ENCODE data around the gene LAG3.
"Not testable (repeated sequence)": the region's sequence is repeated elsewhere in the genome, so short reads cannot be mapped to it uniquely, and the experiment has no call there.

The LAG3 gene

DNA sequence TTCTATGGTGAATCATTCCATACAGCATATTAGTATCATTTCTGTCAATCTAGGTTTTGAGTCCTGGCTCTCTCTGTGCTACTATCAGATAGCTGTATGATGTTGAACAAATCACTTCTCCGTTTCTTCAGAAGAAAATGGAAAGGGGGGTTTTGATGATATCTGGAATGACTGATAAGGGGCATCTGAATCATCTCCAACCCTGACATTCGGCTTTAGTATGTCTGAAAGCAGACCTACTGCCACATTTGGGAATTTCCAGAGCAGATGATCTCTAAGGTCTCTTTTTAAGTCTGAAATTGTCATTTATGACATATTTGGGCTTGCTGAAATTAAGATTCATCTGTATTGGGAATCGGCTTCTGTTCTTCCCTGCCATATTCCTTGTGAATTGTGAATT, 29.5 kb upstream of the LAG3 start:
- H3K9me3 Mint-ChIP-seq = no peaks in the 10 kb centered on the region
- H3K27ac Mint-ChIP-seq = no peak overlapping the region
- peaks cover 21% of the 10 kb centered on the region for H3K36me3 Mint-ChIP-seq (ENCODE audit: low read depth)
- no peaks in the 10 kb centered on the region for H3K4me1 Mint-ChIP-seq
- TF ChIP-seq, protein P1, sequence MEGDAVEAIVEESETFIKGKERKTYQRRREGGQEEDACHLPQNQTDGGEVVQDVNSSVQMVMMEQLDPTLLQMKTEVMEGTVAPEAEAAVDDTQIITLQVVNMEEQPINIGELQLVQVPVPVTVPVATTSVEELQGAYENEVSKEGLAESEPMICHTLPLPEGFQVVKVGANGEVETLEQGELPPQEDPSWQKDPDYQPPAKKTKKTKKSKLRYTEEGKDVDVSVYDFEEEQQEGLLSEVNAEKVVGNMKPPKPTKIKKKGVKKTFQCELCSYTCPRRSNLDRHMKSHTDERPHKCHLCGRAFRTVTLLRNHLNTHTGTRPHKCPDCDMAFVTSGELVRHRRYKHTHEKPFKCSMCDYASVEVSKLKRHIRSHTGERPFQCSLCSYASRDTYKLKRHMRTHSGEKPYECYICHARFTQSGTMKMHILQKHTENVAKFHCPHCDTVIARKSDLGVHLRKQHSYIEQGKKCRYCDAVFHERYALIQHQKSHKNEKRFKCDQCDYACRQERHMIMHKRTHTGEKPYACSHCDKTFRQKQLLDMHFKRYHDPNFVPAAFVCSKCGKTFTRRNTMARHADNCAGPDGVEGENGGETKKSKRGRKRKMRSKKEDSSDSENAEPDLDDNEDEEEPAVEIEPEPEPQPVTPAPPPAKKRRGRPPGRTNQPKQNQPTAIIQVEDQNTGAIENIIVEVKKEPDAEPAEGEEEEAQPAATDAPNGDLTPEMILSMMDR (IDR thresholded peaks at IDR 0.05; ENCODE audit: unreplicated experiment in 3 of 3) = no peak
- H3K4me3 Mint-ChIP-seq = no peak overlapping the region
- no peaks in the 10 kb centered on the region for H3K27me3 Mint-ChIP-seq (ENCODE audit: low read depth)

DNA sequence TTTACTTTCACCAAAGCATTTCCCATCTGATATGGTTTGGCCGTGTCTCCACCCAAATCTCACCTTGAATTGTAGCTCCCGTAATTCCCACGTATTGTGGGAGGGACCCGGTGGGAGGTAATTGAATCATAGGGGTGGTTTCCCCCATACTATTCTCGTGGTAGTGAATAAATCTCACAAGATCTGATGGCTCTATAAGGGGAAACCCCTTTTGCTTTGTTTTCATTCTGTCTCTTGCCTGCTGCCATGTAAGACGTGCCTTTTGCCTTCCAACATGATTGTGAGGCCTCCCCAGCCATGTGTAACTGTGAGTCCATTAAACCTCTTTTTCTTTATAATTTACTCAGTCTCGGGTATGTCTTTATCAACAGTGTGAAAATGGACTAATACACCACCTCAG, 29.0 kb upstream of the LAG3 start:
- not testable (repeated sequence) for H3K9me3 Mint-ChIP-seq; H3K4me1 Mint-ChIP-seq; H3K4me3 Mint-ChIP-seq; H3K27me3 Mint-ChIP-seq (ENCODE audit: low read depth); H3K27ac Mint-ChIP-seq
- H3K36me3 Mint-ChIP-seq (ENCODE audit: low read depth) = peaks cover 26% of the 10 kb centered on the region

DNA sequence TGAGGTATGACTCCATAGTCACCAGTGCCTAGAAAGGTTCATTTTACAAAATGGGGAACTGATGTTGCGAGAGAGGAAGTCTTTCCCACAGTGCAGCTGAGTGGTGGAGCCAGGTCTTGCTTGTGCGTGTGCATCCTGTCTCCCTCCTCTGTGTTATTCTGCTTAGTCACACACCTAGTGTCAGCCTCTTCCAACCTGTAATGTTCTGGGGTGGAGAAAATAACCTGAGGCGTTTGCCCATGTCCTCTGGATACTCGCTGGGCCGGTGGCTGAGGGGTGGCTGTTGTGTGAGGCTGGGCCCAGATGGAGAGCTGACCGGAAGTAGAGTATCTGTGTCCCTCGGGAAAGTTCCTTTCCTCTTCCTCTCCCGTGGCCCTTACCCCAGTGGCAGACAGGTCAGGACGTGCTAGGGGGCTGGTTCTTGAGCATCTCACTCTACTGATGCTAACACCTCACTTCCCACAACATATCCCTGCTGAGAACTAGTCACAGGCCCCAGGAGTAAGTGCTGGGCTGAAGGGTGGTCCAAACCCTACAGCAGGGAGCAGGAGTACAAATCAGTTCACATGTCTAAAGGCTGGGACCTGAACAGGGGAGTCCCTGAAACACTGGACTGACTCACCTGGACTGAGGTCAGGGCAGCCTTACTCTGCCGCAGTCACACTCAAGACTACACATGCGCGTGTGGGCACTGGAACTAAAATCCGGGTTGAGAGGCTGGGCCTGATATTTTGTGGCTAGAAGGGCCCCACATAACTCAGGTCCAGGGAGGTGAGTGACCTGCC, 26.4 kb upstream of the LAG3 start:
- no peaks in the 10 kb centered on the region for H3K27me3 Mint-ChIP-seq (ENCODE audit: low read depth)
- TF ChIP-seq, protein P1 (IDR thresholded peaks at IDR 0.05; ENCODE audit: unreplicated experiment in 3 of 3) = no peak

DNA sequence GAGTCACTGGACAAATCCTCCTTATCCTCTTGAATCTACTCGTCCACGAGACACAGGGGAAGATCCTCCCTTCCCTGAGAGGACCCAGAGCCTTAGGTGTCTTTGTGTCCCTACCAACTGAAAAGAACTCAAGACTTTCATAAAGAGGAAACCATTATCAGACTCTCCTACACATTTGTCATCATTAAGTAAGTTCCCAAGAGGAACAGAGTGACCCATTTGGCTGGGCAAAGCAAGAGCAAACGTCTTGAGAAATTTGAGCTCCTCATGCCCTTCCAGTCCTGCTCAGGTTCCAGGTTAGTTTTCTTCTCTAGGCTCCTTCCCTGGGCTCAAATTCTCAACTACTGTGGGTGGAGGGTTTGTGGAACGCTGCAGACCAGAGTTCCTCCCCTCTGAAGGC, 25.1 kb upstream of the LAG3 start:
- no peak overlapping the region for H3K4me3 Mint-ChIP-seq
- H3K27me3 Mint-ChIP-seq (ENCODE audit: low read depth) = no peaks in the 10 kb centered on the region
- no peaks in the 10 kb centered on the region for H3K9me3 Mint-ChIP-seq
- H3K27ac Mint-ChIP-seq = peak overlapping the region in 1 of 3 experiments; percentile 15
- H3K4me1 Mint-ChIP-seq = peaks cover 5% of the 10 kb centered on the region
- TF ChIP-seq, protein P1 (IDR thresholded peaks at IDR 0.05; ENCODE audit: unreplicated experiment in 3 of 3) = no peak
- peaks cover 59% of the 10 kb centered on the region for H3K36me3 Mint-ChIP-seq (ENCODE audit: low read depth)

More for the DNA sequence above, 26.4 kb upstream of the LAG3 start:
- H3K27ac Mint-ChIP-seq = no peak overlapping the region
- peaks cover 46% of the 10 kb centered on the region for H3K36me3 Mint-ChIP-seq (ENCODE audit: low read depth)
- H3K4me3 Mint-ChIP-seq = no peak overlapping the region
- no peaks in the 10 kb centered on the region for H3K9me3 Mint-ChIP-seq
- H3K4me1 Mint-ChIP-seq = no peaks in the 10 kb centered on the region

DNA sequence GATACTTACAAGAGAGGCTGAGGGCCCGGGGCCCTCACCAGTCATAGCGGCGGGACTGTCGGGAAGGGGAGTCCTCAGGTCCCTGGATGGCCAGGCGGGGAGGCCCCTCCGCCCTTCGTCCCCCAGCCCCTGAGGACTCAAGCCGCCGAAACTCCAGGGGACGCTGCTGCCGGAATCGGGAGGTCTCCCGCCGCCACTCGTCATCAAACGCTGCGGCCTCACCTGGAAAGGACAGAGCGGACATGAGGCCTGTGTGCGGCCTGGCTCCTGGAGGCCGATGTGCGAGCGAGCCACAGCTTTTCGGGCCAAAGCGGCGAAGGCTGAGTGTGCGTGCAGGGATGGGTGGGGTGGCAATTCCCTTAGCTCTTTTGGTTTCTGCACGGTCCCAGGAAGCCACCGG, 23.6 kb upstream of the LAG3 start:
- Mint-ChIP-seq H3K36me3 (ENCODE audit: low read depth) (peaks cover 63% of the 10 kb centered on the region), H3K4me1 (peaks cover 15% of the 10 kb centered on the region), H3K27ac (no peak overlapping the region), H3K9me3 (no peaks in the 10 kb centered on the region), H3K4me3 (peak overlapping the region in 2 of 3 experiments; percentile 46 to 62), H3K27me3 (ENCODE audit: low read depth) (no peaks in the 10 kb centered on the region)
- TF ChIP-seq, protein P1 (IDR thresholded peaks at IDR 0.05; ENCODE audit: unreplicated experiment in 3 of 3) = no peak

DNA sequence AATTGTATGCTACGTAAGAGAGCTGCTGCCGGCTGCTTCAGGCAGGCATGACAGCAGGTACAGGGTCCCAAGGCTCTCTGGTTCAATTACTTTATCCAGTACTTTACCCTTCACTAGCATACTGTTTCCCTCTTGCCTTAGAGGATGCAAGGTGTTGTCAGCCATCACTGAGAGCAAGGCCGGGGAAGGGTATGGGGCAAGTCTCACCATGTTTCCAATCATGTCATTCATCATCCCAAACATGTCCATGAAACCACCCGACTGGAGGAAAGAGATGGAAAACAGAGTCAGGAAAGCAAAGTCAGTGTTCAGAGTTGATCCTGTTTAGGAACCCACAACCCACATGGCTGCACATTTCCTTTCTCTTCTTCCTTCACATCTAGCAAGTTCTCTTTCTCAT, 21.8 kb upstream of the LAG3 start:
- peaks cover 56% of the 10 kb centered on the region for H3K36me3 Mint-ChIP-seq (ENCODE audit: low read depth)
- H3K27me3 Mint-ChIP-seq (ENCODE audit: low read depth) = no peaks in the 10 kb centered on the region
- H3K4me1 Mint-ChIP-seq = peaks cover 26% of the 10 kb centered on the region
- TF ChIP-seq, protein P1 (IDR thresholded peaks at IDR 0.05; ENCODE audit: unreplicated experiment in 3 of 3) = no peak
- no peaks in the 10 kb centered on the region for H3K9me3 Mint-ChIP-seq
- peak overlapping the region; percentile 33 to 62 (median 35) for H3K4me3 Mint-ChIP-seq
- no peak overlapping the region for H3K27ac Mint-ChIP-seq
